SKM-1 (cell line): ENCODE measurements around the gene KCNK15.

Experiments
- DNase-seq: peaks from one replicate; lab custom pipeline; 2025; ENCODE audit not compliant: unreplicated experiment; lab: John Stamatoyannopoulos, UW

KCNK15 gene

GRCh38 chr20:44787299-44787698 is 41.6 kb downstream of the KCNK15 start:
- DNase-seq = no peak

GRCh38 chr20:44788706-44789456 is 43.2 kb downstream of the KCNK15 start:
- DNase-seq = no peak

- no peak for DNase-seq
These were observed 45.2 kb downstream of the KCNK15 start for GRCh38 chr20:44790638-44791393.

GRCh38 chr20:44792796-44793195 is 47.1 kb downstream of the KCNK15 start:
- no peak for DNase-seq

GRCh38 chr20:44795836-44796235 is 50.2 kb downstream of the KCNK15 start:
- no peak for DNase-seq

GRCh38 chr20:44796311-44796710 is 50.6 kb downstream of the KCNK15 start:
- no peak for DNase-seq

- DNase-seq = no peak
These were observed 51.2 kb downstream of the KCNK15 start for GRCh38 chr20:44796758-44797457.

GRCh38 chr20:44799691-44800090 is 54.0 kb downstream of the KCNK15 start:
- DNase-seq = no peak

GRCh38 chr20:44800391-44801046 is 54.9 kb downstream of the KCNK15 start:
- no peak for DNase-seq
